ENCODE results near the gene ATP11C. TPM values are rescaled to one million over a fixed set of nuclear protein-coding genes. Genes with fewer than 3 reads are reported as not detected.
A peak's percentile ranks its signal among the peaks of the same experiment; 100 is the strongest.
"Not testable (repeated sequence)": the region's sequence is repeated elsewhere in the genome, so short reads cannot be mapped to it uniquely, and the experiment has no call there.

ATP11C gene
- polyA plus RNA-seq, 1 donor from 2014 or later, result 6.1 TPM

GRCh38 chrX:139932073-139932900 lies 566 bp downstream of the ATP11C start:
- H3K36me3 Mint-ChIP-seq, result peaks cover 1% of the 10 kb centered on the region
- H3K9me3 Mint-ChIP-seq, result no peaks in the 10 kb centered on the region
- peak overlapping the region; percentile 89 to 97 (median 96) for H3K4me3 Mint-ChIP-seq
- peaks cover 6% of the 10 kb centered on the region for H3K27me3 Mint-ChIP-seq
- peaks cover 19 to 29% (median 20%) of the 10 kb centered on the region in 3 donors for H3K4me1 Mint-ChIP-seq
- peak overlapping the region; percentile 88 to 96 (median 94) for H3K27ac Mint-ChIP-seq

DNA sequence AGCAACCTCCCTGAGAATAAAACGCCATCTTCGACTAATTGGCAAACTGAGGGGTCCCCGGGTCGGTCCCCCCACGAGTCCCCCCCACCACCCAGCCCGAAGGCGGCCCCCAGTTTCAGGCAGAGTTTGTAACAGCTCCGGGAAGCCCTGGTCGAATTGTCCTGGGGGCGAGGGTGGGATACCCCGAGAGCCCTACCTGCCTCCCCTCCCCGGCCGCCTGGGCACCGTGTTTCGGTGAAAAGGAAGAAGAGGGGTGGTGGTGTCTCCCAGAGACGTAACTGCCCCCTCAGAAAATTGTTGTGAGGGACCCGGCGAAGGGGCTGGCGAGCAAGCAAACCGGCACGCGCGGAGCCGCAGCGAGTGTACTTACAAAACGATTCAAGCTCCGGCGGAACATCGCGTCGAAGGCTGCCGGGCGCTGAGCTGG lies 1.2 kb downstream of the ATP11C start:
- Mint-ChIP-seq H3K4me1 (peaks cover 19 to 29% (median 20%) of the 10 kb centered on the region in 3 donors), H3K27me3 (peaks cover 6% of the 10 kb centered on the region), H3K9me3 (no peaks in the 10 kb centered on the region), H3K27ac (peak overlapping the region; percentile 39 to 81 (median 73)), H3K4me3 (peak overlapping the region; percentile 78 to 91 (median 88)), H3K36me3 (peaks cover 1% of the 10 kb centered on the region)

DNA sequence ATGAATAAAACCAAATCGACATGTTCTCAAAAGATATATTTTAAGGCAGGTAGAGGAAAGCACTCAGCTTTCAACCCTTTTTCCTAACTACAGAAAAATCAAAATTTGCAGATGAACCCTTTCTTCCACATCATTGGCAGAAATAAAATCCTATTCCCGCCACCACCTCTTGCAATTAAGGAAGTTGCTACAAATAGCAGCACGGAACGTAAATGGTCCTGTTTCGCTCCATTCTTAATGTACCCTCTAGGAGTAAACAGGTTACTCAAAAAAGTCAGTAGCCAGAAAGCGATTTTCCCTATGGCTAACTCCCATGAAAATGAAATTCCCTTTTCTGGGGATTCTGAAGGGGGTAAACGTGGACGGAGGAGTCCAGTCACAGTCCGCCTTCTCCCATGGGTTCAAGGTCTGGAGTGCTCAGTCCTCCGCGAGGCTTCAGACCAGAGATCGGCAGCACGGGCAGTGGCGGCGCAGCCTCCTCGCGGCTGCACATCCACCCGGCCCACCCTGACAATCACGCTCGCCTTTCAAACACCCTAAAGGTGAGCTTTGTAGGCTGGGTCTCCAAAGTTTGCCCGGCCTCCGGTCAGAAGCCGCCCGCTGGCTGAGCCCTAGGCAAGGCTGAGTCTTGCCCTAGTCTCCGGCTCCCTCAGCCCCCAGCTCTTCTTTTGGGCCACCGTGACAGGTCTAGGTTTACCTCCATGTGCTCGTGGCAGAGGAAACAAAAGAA lies 1.8 kb downstream of the ATP11C start:
- Mint-ChIP-seq H3K4me3 (peak overlapping the region; percentile 78 to 91 (median 88)), H3K9me3 (no peaks in the 10 kb centered on the region), H3K36me3 (peaks cover 1% of the 10 kb centered on the region), H3K4me1 (peaks cover 19 to 29% (median 20%) of the 10 kb centered on the region in 3 donors), H3K27me3 (peaks cover 6% of the 10 kb centered on the region), H3K27ac (peak overlapping the region; percentile 23 to 81 (median 73))

DNA sequence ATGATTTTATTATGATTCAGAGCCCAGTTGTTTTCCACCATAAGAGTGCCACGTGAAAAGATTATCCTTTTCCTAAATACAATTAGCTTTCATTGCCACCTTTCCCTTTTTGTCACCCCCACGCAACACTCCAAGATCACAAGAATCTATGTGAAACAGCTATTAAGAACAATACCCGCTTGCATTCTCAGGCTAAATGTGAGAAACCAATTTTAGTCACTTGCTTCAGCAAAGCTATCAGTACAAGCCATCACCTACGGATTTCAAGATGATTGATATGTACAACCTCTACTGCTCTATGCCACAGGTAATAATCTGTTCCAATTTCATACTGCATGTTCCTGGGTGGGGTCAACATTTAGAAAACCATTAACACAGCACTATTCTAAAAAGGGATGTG lies 2.5 kb downstream of the ATP11C start:
- H3K36me3 Mint-ChIP-seq, result peaks cover 1% of the 10 kb centered on the region
- peaks cover 6% of the 10 kb centered on the region for H3K27me3 Mint-ChIP-seq
- H3K9me3 Mint-ChIP-seq, result no peaks in the 10 kb centered on the region
- H3K4me3 Mint-ChIP-seq, result peak overlapping the region; percentile 78 to 91 (median 88)
- peaks cover 19 to 33% (median 26%) of the 10 kb centered on the region in 3 donors for H3K4me1 Mint-ChIP-seq
- peak overlapping the region in 1 of 3 donors; percentile 81 for H3K27ac Mint-ChIP-seq

DNA sequence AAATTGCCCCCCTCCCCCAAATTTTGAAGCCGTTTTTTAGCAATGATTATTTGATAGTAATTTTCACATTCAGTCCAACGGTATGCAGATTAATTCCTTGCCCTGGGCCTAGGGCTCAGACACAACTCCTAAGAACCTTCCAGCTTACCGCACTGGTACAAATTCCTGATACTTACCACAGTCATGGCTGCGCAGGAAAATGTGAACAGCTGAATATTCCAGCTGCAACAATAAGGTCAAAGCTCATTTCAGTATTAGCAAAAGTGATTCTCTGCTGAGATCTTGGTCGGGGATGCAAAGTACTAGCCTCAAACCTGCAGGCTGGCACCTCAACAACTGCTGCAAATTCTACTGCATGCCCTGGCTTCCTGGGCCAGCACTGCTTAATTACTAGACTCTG lies 3.0 kb downstream of the ATP11C start:
- H3K4me3 Mint-ChIP-seq, result peak overlapping the region in 3 of 4 donors; percentile 13 to 91 (median 88)
- H3K4me1 Mint-ChIP-seq, result peaks cover 19 to 33% (median 27%) of the 10 kb centered on the region in 3 donors
- no peak overlapping the region for H3K27ac Mint-ChIP-seq

DNA sequence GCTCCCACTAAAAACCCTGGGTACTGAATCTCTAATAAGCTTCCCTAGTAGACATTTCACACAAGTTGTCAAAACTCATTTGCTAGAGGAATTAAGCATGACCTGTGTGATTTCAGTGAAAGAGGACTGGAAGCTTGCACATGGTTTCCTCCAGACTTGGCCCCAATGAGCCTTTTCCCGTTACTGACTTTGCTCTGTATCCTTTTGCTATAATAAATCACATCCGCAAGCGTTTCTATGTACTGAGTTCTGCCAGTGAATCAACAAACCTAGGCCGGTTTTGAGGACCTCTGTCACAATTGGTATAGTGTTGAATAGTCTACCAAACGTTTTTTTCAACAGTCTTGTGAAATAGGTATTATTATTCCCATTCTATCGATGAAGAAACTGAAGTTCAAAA lies 8.2 kb downstream of the ATP11C start:
- no peak overlapping the region for H3K4me3 Mint-ChIP-seq
- H3K9me3 Mint-ChIP-seq, result no peaks in the 10 kb centered on the region
- H3K4me1 Mint-ChIP-seq, result peaks cover 15 to 23% (median 19%) of the 10 kb centered on the region in 3 donors
- peaks cover 1% of the 10 kb centered on the region for H3K36me3 Mint-ChIP-seq
- no peaks in the 10 kb centered on the region for H3K27me3 Mint-ChIP-seq
- no peak overlapping the region for H3K27ac Mint-ChIP-seq

More for the DNA sequence above, 3.0 kb downstream of the ATP11C start:
- H3K36me3 Mint-ChIP-seq, result peaks cover 1% of the 10 kb centered on the region
- no peaks in the 10 kb centered on the region for H3K9me3 Mint-ChIP-seq
- H3K27me3 Mint-ChIP-seq, result peaks cover 6% of the 10 kb centered on the region

DNA sequence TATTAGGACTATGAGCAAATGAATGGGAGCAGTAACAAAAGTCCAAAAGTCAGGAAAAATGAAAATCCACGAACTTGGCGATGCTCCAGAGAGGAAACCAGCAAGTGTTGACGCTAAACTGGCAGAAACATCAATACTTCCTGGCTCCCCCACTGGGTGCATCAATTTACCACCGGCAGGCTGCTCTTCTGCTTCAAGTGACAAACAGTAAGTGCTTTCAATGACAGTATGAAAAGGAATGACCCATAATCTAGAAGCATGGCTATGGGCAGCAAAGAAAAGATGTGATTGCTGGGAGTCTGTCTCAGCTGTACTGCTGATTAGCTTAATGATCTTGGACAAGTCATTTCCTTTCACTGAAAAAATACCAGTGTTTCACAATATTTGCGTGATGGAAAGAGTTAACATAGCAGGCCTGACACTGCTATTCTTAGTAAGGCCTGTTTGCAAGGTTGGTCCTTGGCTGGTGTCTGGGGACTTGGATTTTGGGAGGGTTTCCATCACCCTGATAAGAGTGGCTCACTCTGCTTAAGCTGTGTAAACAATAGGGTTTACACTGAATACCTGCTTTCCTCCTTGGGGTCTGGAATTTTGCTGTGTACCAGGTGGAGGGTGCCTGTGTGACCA lies 8.7 kb downstream of the ATP11C start:
- no peaks in the 10 kb centered on the region for H3K9me3 Mint-ChIP-seq
- no peak overlapping the region for H3K4me3 Mint-ChIP-seq
- no peak overlapping the region for H3K27ac Mint-ChIP-seq
- H3K36me3 Mint-ChIP-seq, result peaks cover 1% of the 10 kb centered on the region
- no peaks in the 10 kb centered on the region for H3K27me3 Mint-ChIP-seq
- H3K4me1 Mint-ChIP-seq, result peaks cover 13 to 18% (median 15%) of the 10 kb centered on the region in 3 donors

DNA sequence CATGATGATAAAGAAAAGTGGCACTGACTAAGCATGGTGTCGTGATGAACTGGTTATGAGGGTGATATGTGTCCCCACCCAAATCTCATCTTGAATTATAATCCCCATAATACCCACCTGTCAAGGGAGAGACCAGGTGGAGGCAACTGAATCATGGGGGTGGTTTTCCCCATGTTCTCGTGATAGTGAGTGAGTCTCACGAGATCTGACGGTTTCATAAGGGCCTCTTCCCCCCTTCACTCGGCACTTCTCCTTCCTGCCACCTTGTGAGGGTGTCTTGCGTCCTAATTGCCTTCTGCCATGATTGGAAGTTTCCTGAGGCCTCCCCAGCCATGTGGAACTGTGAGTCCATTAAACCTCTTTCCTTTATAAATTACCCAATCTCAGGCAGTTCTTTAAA lies 11.7 kb downstream of the ATP11C start:
- H3K9me3 Mint-ChIP-seq, H3K4me3 Mint-ChIP-seq, H3K27ac Mint-ChIP-seq, H3K36me3 Mint-ChIP-seq, H3K27me3 Mint-ChIP-seq: not testable (repeated sequence)
- H3K4me1 Mint-ChIP-seq, result peaks cover 14 to 19% (median 16%) of the 10 kb centered on the region in 3 donors

GRCh38 chrX:139920316-139920715 lies 12.5 kb downstream of the ATP11C start:
- peaks cover 0 to 1% (median 0%) of the 10 kb centered on the region in 3 donors for H3K9me3 Mint-ChIP-seq
- no peaks in the 10 kb centered on the region for H3K27me3 Mint-ChIP-seq
- H3K27ac Mint-ChIP-seq, result no peak overlapping the region
- H3K4me3 Mint-ChIP-seq, result peak overlapping the region in 1 of 4 donors; percentile 23
- peaks cover 12 to 15% (median 13%) of the 10 kb centered on the region in 3 donors for H3K4me1 Mint-ChIP-seq
- H3K36me3 Mint-ChIP-seq, result peaks cover 2% of the 10 kb centered on the region

GRCh38 chrX:139914421-139914820 lies 18.4 kb downstream of the ATP11C start:
- Mint-ChIP-seq H3K9me3 (peaks cover 0 to 1% (median 0%) of the 10 kb centered on the region in 3 donors), H3K27me3 (no peaks in the 10 kb centered on the region), H3K4me3 (no peak overlapping the region), H3K36me3 (peaks cover 2% of the 10 kb centered on the region), H3K27ac (no peak overlapping the region), H3K4me1 (peaks cover 7 to 20% (median 19%) of the 10 kb centered on the region in 3 donors)

- H3K36me3 Mint-ChIP-seq, result peaks cover 1% of the 10 kb centered on the region
- peak overlapping the region in 2 of 4 donors; percentile 48 to 65 for H3K4me3 Mint-ChIP-seq
- no peaks in the 10 kb centered on the region for H3K9me3 Mint-ChIP-seq
- peak overlapping the region in 1 of 3 donors; percentile 17 for H3K27ac Mint-ChIP-seq
- H3K4me1 Mint-ChIP-seq, result peaks cover 9 to 24% (median 19%) of the 10 kb centered on the region in 3 donors
- no peaks in the 10 kb centered on the region for H3K27me3 Mint-ChIP-seq
These were observed 23.1 kb downstream of the ATP11C start for GRCh38 chrX:139909712-139910111.

- H3K36me3 Mint-ChIP-seq, result peaks cover 1% of the 10 kb centered on the region
- no peaks in the 10 kb centered on the region for H3K9me3 Mint-ChIP-seq
- peaks cover 9 to 26% (median 21%) of the 10 kb centered on the region in 3 donors for H3K4me1 Mint-ChIP-seq
- no peak overlapping the region for H3K27ac Mint-ChIP-seq
- no peak overlapping the region for H3K4me3 Mint-ChIP-seq
- no peaks in the 10 kb centered on the region for H3K27me3 Mint-ChIP-seq
These were observed 25.8 kb downstream of the ATP11C start for GRCh38 chrX:139907078-139907477.

DNA sequence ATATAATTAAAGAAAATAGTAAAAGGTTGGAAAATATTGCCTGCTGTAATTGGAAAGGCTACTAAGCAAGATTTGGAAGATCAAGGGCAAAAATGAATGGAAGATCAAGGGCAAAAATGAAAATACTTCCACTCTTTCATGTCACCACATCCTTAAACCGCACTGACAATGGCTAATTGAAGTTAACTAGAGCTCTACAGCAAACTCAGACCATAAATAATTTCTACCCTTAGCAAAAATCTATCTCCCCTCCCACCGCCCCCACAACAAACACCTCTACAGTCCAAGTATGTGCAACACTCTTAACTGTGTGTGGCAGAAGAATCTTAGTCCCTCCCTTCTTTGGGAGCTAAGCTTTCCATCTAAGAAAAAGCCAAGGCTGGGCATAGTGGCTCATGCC lies 27.1 kb downstream of the ATP11C start:
- no peaks in the 10 kb centered on the region for H3K27me3 Mint-ChIP-seq
- H3K27ac Mint-ChIP-seq, result no peak overlapping the region
- H3K36me3 Mint-ChIP-seq, result peaks cover 1% of the 10 kb centered on the region
- H3K4me1 Mint-ChIP-seq, result peaks cover 9 to 19% (median 15%) of the 10 kb centered on the region in 3 donors
- no peak overlapping the region for H3K4me3 Mint-ChIP-seq
- no peaks in the 10 kb centered on the region for H3K9me3 Mint-ChIP-seq

DNA sequence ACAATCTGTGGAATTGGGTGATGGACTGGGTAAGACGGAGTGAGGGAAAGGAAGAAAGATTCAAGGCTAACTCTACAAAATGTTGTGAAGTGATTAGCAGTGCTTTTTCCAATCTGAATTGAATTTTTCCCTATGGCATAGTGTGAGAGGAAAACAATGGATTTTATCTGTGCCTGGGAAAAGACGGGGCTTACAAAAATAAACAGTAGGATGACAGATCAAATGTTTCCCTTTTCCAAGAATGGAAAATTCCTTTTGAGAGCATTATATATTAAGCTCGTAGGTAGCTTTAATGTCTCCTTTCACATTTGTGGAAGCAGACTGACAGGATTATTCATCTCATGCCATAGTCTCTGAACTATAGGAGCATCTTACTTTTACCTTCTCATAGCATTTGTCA lies 27.8 kb downstream of the ATP11C start:
- Mint-ChIP-seq H3K9me3 (no peaks in the 10 kb centered on the region), H3K4me3 (no peak overlapping the region), H3K27me3 (no peaks in the 10 kb centered on the region), H3K27ac (no peak overlapping the region), H3K36me3 (peaks cover 1% of the 10 kb centered on the region), H3K4me1 (peaks cover 9 to 19% (median 14%) of the 10 kb centered on the region in 3 donors)

DNA sequence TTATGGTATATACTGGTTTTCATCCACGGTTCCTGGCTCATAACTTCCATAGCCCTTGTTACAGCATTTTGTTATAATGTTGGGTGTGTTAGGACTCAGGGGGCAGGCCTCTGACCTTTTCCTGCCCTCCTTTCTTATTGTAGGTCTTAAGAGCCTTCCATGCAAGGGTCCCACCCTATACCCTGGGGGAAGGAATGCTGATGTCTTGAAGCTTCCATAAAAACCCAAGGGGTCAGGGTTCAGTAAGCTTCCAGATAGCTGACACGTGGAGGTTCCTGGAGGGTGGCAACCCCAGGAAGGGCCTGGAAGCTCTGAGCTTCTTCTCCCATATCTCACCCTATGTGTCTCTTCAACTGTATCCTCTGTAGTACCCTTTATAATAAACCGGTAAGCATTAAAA lies 29.6 kb downstream of the ATP11C start:
- Mint-ChIP-seq H3K4me1 (peaks cover 0 to 13% (median 8%) of the 10 kb centered on the region in 3 donors), H3K4me3 (no peak overlapping the region), H3K27ac (no peak overlapping the region), H3K27me3 (no peaks in the 10 kb centered on the region), H3K9me3 (no peaks in the 10 kb centered on the region), H3K36me3 (peaks cover 1% of the 10 kb centered on the region)
